B cell (primary cell): ENCODE results near the gene PLXNA3. TPM values are rescaled to one million over a fixed set of nuclear protein-coding genes. Genes with fewer than 3 reads are reported as not detected.

Experiments used
- ATAC-seq: fragments of 200-7000 bp; cut with Tn5 transposase; one replicate; pipeline ENCODE4 v1.10.0; 2021; ENCODE audit warnings: low read depth, mild to moderate bottlenecking, moderate number of reproducible peaks, moderate library complexity
- CTCF ChIA-PET: fragments of 350-600 bp; sonication (Branson Sonifier 250); formaldehyde crosslinking; loops from one replicate; lab custom pipeline; 2021; ENCODE audit warnings: antibody characterized with exemption, inconsistent platforms; lab: Charles Lee
- POLR2A ChIA-PET: fragments of 350-600 bp; sonication (Branson Sonifier 250); formaldehyde crosslinking; loops from one replicate; lab custom pipeline; 2021; ENCODE audit warnings: antibody characterized with exemption; lab: Charles Lee
- DNase-seq: peaks from one replicate; pipeline ENCODE4 v3.0.0; 2013
- H2AFZ ChIP-seq: 2 replicates; pipeline ENCODE4 v1.6.1; 2012; ENCODE audit warnings: mild to moderate bottlenecking, low read depth, low read length; ENCODE audit not compliant: insufficient read depth, poor library complexity, severe bottlenecking
- H3K27ac ChIP-seq, 2 donors: 1 replicate in 1 of 2; 2 replicates in 1 of 2; pipeline ENCODE4 v1.5.1; 2012 to 2013; ENCODE audit warnings: low read length in 2 of 2, mild to moderate bottlenecking in 2 of 2, moderate library complexity in 1 of 2
- H3K27me3 ChIP-seq, 4 experiments: fragments of 200-600 bp in 1 of 4; sonication (generic) in 1 of 4; replicated peaks in 1 of 4; 1 replicate in 2 of 4; 2 replicates in 2 of 4; pipeline versions ENCODE4 v1.6.1 to v1.7.0; 2013 to 2016; ENCODE audit warnings: low read length in 3 of 4, mild to moderate bottlenecking in 2 of 4, mixed read lengths in 1 of 4, moderate library complexity in 1 of 4; ENCODE audit not compliant: insufficient read depth in 4 of 4, control insufficient read depth in 3 of 4; ENCODE audit errors: control extremely low read depth in 1 of 4
- H3K36me3 ChIP-seq, 2 experiments: replicated peaks in 1 of 2; 1 replicate in 1 of 2; 2 replicates in 1 of 2; pipeline versions ENCODE4 v1.6.1 to v1.7.1; 2013; ENCODE audit warnings: low read length in 1 of 2; ENCODE audit not compliant: insufficient read depth in 2 of 2, control insufficient read depth in 1 of 2; ENCODE audit errors: control extremely low read depth in 1 of 2, extremely low read depth in 1 of 2
- H3K4me1 ChIP-seq, 2 donors: fragments of 200-600 bp in 1 of 2; sonication (generic) in 1 of 2; 1 replicate in 1 of 2; 2 replicates in 1 of 2; pipeline versions ENCODE4 v1.5.1 to v1.6.1; 2013 to 2017; ENCODE audit warnings: low read length in 2 of 2; ENCODE audit not compliant: control insufficient read depth in 2 of 2, insufficient read depth in 2 of 2
- H3K4me2 ChIP-seq: replicated peaks from 2 replicates; pipeline ENCODE3; 2012; ENCODE audit warnings: mild to moderate bottlenecking, low read depth, low read length; ENCODE audit not compliant: poor library complexity, severe bottlenecking
- H3K4me3 ChIP-seq, 5 experiments: fragments of 200-600 bp in 1 of 5; sonication (generic) in 1 of 5; 1 replicate in 3 of 5; 2 replicates in 2 of 5; pipeline versions ENCODE4 v1.5.1 to v1.7.0; 2011 to 2016; ENCODE audit warnings: low read length in 4 of 5, mild to moderate bottlenecking in 4 of 5, low read depth in 2 of 5, control low read depth in 1 of 5, moderate library complexity in 1 of 5; ENCODE audit not compliant: insufficient read depth in 1 of 5; ENCODE audit errors: control extremely low read depth in 1 of 5, extremely low read depth in 1 of 5
- H3K79me2 ChIP-seq: fragments of 200-600 bp; sonication (generic); one replicate; pipeline ENCODE4 v1.6.0; 2016; ENCODE audit warnings: low read length; ENCODE audit not compliant: control insufficient read depth, insufficient read depth
- H3K9ac ChIP-seq: fragments of 200-600 bp; sonication (generic); 2 replicates; pipeline ENCODE4 v1.6.1; 2017; ENCODE audit warnings: mild to moderate bottlenecking, low read length, moderate library complexity
- H3K9me3 ChIP-seq, 3 donors: one replicate each; pipeline versions ENCODE4 v1.6.1 to v1.7.1; 2013; ENCODE audit warnings: low read length in 2 of 3; ENCODE audit not compliant: control insufficient read depth in 2 of 3, insufficient read depth in 1 of 3; ENCODE audit errors: control extremely low read depth in 1 of 3
- H4K20me1 ChIP-seq: 2 replicates; pipeline ENCODE4 v1.6.0; 2012; ENCODE audit warnings: mild to moderate bottlenecking, low read length; ENCODE audit not compliant: insufficient read depth, control insufficient read depth, poor library complexity, severe bottlenecking
- H3K27ac Mint-ChIP-seq: one replicate; pipeline ENCODE4 v1.8.0; 2021; ENCODE audit warnings: mixed read lengths
- H3K27me3 Mint-ChIP-seq: one replicate; pipeline ENCODE4 v1.8.0; 2021; ENCODE audit warnings: mixed read lengths
- H3K4me1 Mint-ChIP-seq: one replicate; pipeline ENCODE4 v1.8.0; 2021; ENCODE audit warnings: mixed read lengths
- H3K4me3 Mint-ChIP-seq: one replicate; pipeline ENCODE4 v1.8.0; 2021; ENCODE audit warnings: mixed read lengths
- H3K9me3 Mint-ChIP-seq: one replicate; pipeline ENCODE4 v1.8.0; 2022; ENCODE audit warnings: mixed read lengths; ENCODE audit not compliant: insufficient read depth
- CTCF ChIP-seq: fragments of 200-600 bp; IDR thresholded peaks from one replicate; pipeline ENCODE4 v1.8.0; 2022; ENCODE audit warnings: antibody characterized with exemption, mild to moderate bottlenecking
- EZH2 ChIP-seq: IDR thresholded peaks from 2 replicates; pipeline ENCODE4 v1.6.1; 2012; ENCODE audit warnings: borderline replicate concordance, low read depth, mild to moderate bottlenecking, moderate library complexity, low read length; ENCODE audit not compliant: insufficient read depth, poor library complexity, severe bottlenecking
- WGBS: methylation state at CpG from one replicate; pipeline ENCODE4 v1.1.5; 2013; ENCODE audit warnings: missing lambda C conversion rate; ENCODE audit not compliant: insufficient coverage; 5-methylcytosine and 5-hydroxymethylcytosine counted together
- intact Hi-C: fragments of 100-400 bp; cut with micrococcal nuclease; formaldehyde crosslinking; loops from one replicate; pipeline ENCODE4 v1.10.0; 2022
- polyA plus RNA-seq: library from polyadenylated mRNA; depleted of rRNA; stranded (reverse); fragments of >200 nt; gene quantifications from 2 replicates; pipeline ENCODE4 v1.2.3, GENCODE V29; 2012
- total RNA-seq, 2 donors: library from RNA; stranded (reverse); fragments of 120-200 nt in 1 of 2; gene quantifications; 1 replicate in 1 of 2; 2 replicates in 1 of 2; pipeline versions ENCODE4 v1.2.3 to v1.2.4, GENCODE V29; 2013 to 2022

The PLXNA3 gene
- total and polyA plus RNA-seq, 2 donors (not counting 1 experiment from before 2014, with no cell fraction given) = 68.6 to 114 TPM

- no peak overlapping the region for H3K27ac Mint-ChIP-seq
- no peak overlapping the region for H3K4me3 Mint-ChIP-seq
- Histone ChIP-seq H3K79me2 (no peaks in the 10 kb centered on the region), H3K4me1 (no peaks in the 10 kb centered on the region), H2AFZ (no peak overlapping the region), H4K20me1 (no peaks in the 10 kb centered on the region), H3K27ac (no peak overlapping the region), H3K4me3 (no peak overlapping the region), H3K4me2 (no peak overlapping the region), H3K36me3 (peaks cover 0 to 3% of the 10 kb centered on the region in 2 experiments), H3K9ac (no peak overlapping the region), H3K9me3 (no peaks in the 10 kb centered on the region), H3K27me3 (no peaks in the 10 kb centered on the region)
- WGBS = 95% methylated on average over 10 of the region's 19 CpGs
- peaks cover 4% of the 10 kb centered on the region for H3K4me1 Mint-ChIP-seq
- H3K27me3 Mint-ChIP-seq = no peaks in the 10 kb centered on the region
- ChIA-PET POLR2A (no interaction called here), CTCF (no interaction called here)
- H3K9me3 Mint-ChIP-seq = no peaks in the 10 kb centered on the region
- no peak for ATAC-seq
- intact Hi-C loops = no loop called here
- no peak for TF ChIP-seq CTCF
- TF ChIP-seq EZH2 = no peak
- no peak for DNase-seq
These were observed 38.2 kb upstream of the PLXNA3 start for GRCh38 chrX:154419688-154420401.

- Mint-ChIP-seq H3K27me3 (no peaks in the 10 kb centered on the region), H3K27ac (no peak overlapping the region), H3K9me3 (no peaks in the 10 kb centered on the region), H3K4me3 (no peak overlapping the region), H3K4me1 (peaks cover 4% of the 10 kb centered on the region)
- ATAC-seq (no peak), DNase-seq (no peak)
- Histone ChIP-seq H3K9ac (no peak overlapping the region), H3K4me3 (no peak overlapping the region), H3K27me3 (no peaks in the 10 kb centered on the region), H3K27ac (no peak overlapping the region), H3K79me2 (no peaks in the 10 kb centered on the region), H4K20me1 (no peaks in the 10 kb centered on the region), H3K4me2 (no peak overlapping the region), H3K36me3 (peaks cover 0 to 3% of the 10 kb centered on the region in 2 experiments), H3K9me3 (no peaks in the 10 kb centered on the region), H3K4me1 (no peaks in the 10 kb centered on the region), H2AFZ (no peak overlapping the region)
- POLR2A ChIA-PET = no interaction called here
- TF ChIP-seq EZH2 = no peak
- TF ChIP-seq CTCF = no peak
- intact Hi-C loops = no loop called here
- 100% methylated on average over 5 of the region's 10 CpGs for WGBS
- CTCF ChIA-PET = no interaction called here
These were observed 37.7 kb upstream of the PLXNA3 start for GRCh38 chrX:154420402-154420756.
